Measurements from ENCODE around the gene DLGAP1. TPM values are rescaled to one million over a fixed set of nuclear protein-coding genes. Genes with fewer than 3 reads are reported as not detected.

The DLGAP1 gene
- polyA plus RNA-seq, 1 of the 3 experiments (the other 2 are of a cell fraction): not detected

DNA sequence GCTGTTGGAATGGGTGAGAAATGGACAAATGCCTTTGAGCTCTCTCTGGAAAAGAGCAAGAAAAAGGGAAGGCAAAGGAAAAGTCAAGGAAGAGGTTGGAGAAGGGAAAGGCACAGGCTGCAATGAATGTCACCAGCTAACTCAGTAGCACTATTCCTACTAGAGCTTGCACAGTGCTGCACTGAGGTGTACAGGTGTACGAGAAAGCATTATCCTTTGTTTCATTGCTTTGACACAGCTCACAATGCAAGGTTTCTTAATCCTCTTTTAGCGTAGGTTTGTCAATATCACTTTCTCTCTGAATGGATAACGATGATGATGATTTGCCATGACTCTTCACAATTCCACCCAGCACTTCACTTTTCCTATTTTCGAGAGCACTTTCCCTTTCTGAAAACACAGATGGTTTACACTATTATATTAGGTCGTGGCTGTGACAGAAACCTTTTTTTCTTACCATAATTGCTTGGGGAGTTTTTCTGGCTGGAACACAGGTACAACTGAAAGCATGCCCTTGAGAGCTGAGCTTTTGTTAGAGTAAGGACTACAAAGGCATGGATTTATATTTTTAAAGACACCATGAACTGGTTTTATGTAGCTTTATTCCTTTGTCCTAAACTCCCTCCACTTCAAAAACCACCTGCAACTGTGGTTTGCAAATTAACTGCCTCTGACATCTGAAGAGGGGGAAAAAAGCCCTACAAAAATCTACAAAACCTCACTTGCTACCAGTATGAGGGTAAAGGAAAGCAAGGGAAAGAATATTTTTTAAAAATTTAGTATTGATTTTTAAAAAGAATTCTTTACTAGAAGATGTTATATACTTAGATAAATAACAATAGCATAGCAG is 739.7 kb downstream of the DLGAP1 start:
- Histone ChIP-seq H3K9ac (no peak overlapping the region), H3K4me1 (ENCODE audit: control insufficient read depth in 1 of 2, insufficient read depth in 2 of 2, low read depth in 1 of 2, low read length in 1 of 2) (peaks cover 4 to 5% of the 10 kb centered on the region in 2 experiments; a peak in 2 of 4 replicates), H3K27me3 (ENCODE audit: insufficient read depth) (peaks cover 20% of the 10 kb centered on the region), H3K27ac (ENCODE audit: low read depth in 2 of 2, low read length in 1 of 2) (no peak overlapping the region), H4K20me1 (ENCODE audit: insufficient read depth) (no peaks in the 10 kb centered on the region), H2AFZ (ENCODE audit: low read depth) (no peak overlapping the region), H3K9me3 (no peaks in the 10 kb centered on the region), H3K79me2 (ENCODE audit: insufficient read depth) (no peaks in the 10 kb centered on the region), H3K9me2 (no peaks in the 10 kb centered on the region), H3K4me3 (ENCODE audit: low read depth in 2 of 2, low read length in 1 of 2) (no peak overlapping the region), H3K36me3 (replicated peaks in 1 of 2; ENCODE audit: control insufficient read depth in 1 of 2, insufficient read depth in 2 of 2, low read length in 1 of 2) (no peaks in the 10 kb centered on the region), H3K4me2 (no peak overlapping the region), H3F3A (replicated peaks; ENCODE audit: insufficient read depth) (no peaks in the 10 kb centered on the region)
- CTCF ChIA-PET: interaction anchor here (0.9 to 2.2 kb wide), 3 partner anchors 12 to 55 kb away, joined by 3 to 10 read pairs (median 3); no protein-coding TSS in a partner anchor
- POLR2A ChIA-PET: no interaction called here
- DNase-seq: no peak
- TF ChIP-seq TCF12 (IDR thresholded peaks at IDR 0.05) (no peak), EP300 (IDR thresholded peaks at IDR 0.05; ENCODE audit: borderline replicate concordance in 1 of 2, low read depth in 1 of 2, low read length in 1 of 2) (no peak), SMC3 (IDR thresholded peaks at IDR 0.05; ENCODE audit: low read depth, low read length) (no peak), FOXM1 (IDR thresholded peaks at IDR 0.05; ENCODE audit: low read depth) (no peak), RCOR1 (IDR thresholded peaks at IDR 0.05; ENCODE audit: low read length) (no peak), GABPA (IDR thresholded peaks at IDR 0.05; ENCODE audit: low read depth) (no peak), GATA2 (CRISPR knock-in tag; IDR thresholded peaks at IDR 0.05) (no peak), RFX5 (IDR thresholded peaks at IDR 0.05; ENCODE audit: low read length) (no peak), EZH2phosphoT487 (IDR thresholded peaks at IDR 0.05; ENCODE audit: borderline replicate concordance, low read depth) (no peak)
- TF ChIP-seq, protein P1, sequence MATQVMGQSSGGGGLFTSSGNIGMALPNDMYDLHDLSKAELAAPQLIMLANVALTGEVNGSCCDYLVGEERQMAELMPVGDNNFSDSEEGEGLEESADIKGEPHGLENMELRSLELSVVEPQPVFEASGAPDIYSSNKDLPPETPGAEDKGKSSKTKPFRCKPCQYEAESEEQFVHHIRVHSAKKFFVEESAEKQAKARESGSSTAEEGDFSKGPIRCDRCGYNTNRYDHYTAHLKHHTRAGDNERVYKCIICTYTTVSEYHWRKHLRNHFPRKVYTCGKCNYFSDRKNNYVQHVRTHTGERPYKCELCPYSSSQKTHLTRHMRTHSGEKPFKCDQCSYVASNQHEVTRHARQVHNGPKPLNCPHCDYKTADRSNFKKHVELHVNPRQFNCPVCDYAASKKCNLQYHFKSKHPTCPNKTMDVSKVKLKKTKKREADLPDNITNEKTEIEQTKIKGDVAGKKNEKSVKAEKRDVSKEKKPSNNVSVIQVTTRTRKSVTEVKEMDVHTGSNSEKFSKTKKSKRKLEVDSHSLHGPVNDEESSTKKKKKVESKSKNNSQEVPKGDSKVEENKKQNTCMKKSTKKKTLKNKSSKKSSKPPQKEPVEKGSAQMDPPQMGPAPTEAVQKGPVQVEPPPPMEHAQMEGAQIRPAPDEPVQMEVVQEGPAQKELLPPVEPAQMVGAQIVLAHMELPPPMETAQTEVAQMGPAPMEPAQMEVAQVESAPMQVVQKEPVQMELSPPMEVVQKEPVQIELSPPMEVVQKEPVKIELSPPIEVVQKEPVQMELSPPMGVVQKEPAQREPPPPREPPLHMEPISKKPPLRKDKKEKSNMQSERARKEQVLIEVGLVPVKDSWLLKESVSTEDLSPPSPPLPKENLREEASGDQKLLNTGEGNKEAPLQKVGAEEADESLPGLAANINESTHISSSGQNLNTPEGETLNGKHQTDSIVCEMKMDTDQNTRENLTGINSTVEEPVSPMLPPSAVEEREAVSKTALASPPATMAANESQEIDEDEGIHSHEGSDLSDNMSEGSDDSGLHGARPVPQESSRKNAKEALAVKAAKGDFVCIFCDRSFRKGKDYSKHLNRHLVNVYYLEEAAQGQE (IDR thresholded peaks at IDR 0.05; ENCODE audit: low read depth, low read length): no peak
- TF ChIP-seq, protein P2, sequence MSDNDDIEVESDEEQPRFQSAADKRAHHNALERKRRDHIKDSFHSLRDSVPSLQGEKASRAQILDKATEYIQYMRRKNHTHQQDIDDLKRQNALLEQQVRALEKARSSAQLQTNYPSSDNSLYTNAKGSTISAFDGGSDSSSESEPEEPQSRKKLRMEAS (IDR thresholded peaks at IDR 0.05; ENCODE audit: low read depth): no peak
- WGBS (ENCODE audit: low lambda C conversion rate): 26% methylated on average over 5 of the region's 5 CpGs

DNA sequence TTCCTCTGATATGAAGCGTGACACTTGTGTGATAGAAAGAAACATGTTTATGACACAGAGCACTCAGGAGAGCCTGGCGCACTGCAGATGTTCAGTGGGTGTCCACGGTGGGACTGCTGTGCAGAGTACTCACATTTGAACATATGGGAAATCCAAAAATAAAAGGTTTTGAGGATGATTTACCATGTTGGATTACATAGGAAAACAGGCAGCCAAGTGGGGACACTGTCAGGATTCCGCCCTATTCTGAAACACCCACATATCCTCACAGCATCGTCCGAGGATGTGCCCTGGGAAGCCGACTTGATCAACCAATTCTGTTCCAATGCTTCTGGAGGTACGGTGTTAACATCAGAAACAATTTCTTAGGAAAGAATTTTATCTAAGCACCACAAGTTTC is 741.4 kb downstream of the DLGAP1 start:
- Histone ChIP-seq H3K4me2 (no peak overlapping the region), H3K4me3 (ENCODE audit: low read depth in 2 of 2, low read length in 1 of 2) (no peak overlapping the region), H3F3A (replicated peaks; ENCODE audit: insufficient read depth) (no peaks in the 10 kb centered on the region), H3K27me3 (ENCODE audit: insufficient read depth) (peaks cover 18% of the 10 kb centered on the region; the same call in 1 of the 2 replicates), H3K36me3 (replicated peaks in 1 of 2; ENCODE audit: control insufficient read depth in 1 of 2, insufficient read depth in 2 of 2, low read length in 1 of 2) (no peaks in the 10 kb centered on the region), H3K27ac (ENCODE audit: low read depth in 2 of 2, low read length in 1 of 2) (no peak overlapping the region), H3K9me2 (no peaks in the 10 kb centered on the region), H3K4me1 (ENCODE audit: control insufficient read depth in 1 of 2, insufficient read depth in 2 of 2, low read depth in 1 of 2, low read length in 1 of 2) (peaks cover 4 to 5% of the 10 kb centered on the region in 2 experiments; a peak in 2 of 4 replicates), H3K9ac (no peak overlapping the region), H3K9me3 (no peaks in the 10 kb centered on the region), H3K79me2 (ENCODE audit: insufficient read depth) (no peaks in the 10 kb centered on the region), H2AFZ (ENCODE audit: low read depth) (no peak overlapping the region), H4K20me1 (ENCODE audit: insufficient read depth) (no peaks in the 10 kb centered on the region)
- DNase-seq: no peak
- POLR2A ChIA-PET: no interaction called here
- CTCF ChIA-PET: no interaction called here
- whole genome bisulfite sequencing (ENCODE audit: low lambda C conversion rate): 68% methylated on average over 8 of the region's 8 CpGs
- TF ChIP-seq JUND (IDR thresholded peaks at IDR 0.05) (no peak), TEAD4 (IDR thresholded peaks at IDR 0.05; ENCODE audit: borderline replicate concordance, insufficient read depth) (no peak), NFIC (IDR thresholded peaks at IDR 0.05; ENCODE audit: borderline replicate concordance) (no peak), GABPA (IDR thresholded peaks at IDR 0.05; ENCODE audit: low read depth) (no peak), CHD2 (IDR thresholded peaks at IDR 0.05; ENCODE audit: low read length, partially characterized antibody) (no peak), EZH2phosphoT487 (IDR thresholded peaks at IDR 0.05; ENCODE audit: borderline replicate concordance, low read depth) (no peak), EP300 (IDR thresholded peaks at IDR 0.05; ENCODE audit: borderline replicate concordance in 1 of 2, low read depth in 1 of 2, low read length in 1 of 2) (no peak), FOSL2 (IDR thresholded peaks at IDR 0.05; ENCODE audit: borderline replicate concordance, low read depth) (no peak)
- TF ChIP-seq, protein P3, sequence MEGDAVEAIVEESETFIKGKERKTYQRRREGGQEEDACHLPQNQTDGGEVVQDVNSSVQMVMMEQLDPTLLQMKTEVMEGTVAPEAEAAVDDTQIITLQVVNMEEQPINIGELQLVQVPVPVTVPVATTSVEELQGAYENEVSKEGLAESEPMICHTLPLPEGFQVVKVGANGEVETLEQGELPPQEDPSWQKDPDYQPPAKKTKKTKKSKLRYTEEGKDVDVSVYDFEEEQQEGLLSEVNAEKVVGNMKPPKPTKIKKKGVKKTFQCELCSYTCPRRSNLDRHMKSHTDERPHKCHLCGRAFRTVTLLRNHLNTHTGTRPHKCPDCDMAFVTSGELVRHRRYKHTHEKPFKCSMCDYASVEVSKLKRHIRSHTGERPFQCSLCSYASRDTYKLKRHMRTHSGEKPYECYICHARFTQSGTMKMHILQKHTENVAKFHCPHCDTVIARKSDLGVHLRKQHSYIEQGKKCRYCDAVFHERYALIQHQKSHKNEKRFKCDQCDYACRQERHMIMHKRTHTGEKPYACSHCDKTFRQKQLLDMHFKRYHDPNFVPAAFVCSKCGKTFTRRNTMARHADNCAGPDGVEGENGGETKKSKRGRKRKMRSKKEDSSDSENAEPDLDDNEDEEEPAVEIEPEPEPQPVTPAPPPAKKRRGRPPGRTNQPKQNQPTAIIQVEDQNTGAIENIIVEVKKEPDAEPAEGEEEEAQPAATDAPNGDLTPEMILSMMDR (IDR thresholded peaks at IDR 0.05): no peak
- TF ChIP-seq, protein P1 (IDR thresholded peaks at IDR 0.05; ENCODE audit: low read depth, low read length): no peak
